Glutamatergic neuron (in vitro differentiated cells): ENCODE results near the gene GPHN. TPM values are rescaled to one million over a fixed set of nuclear protein-coding genes. Genes with fewer than 3 reads are reported as not detected.

ENCODE experiments used
- DNase-seq: peaks from one replicate; pipeline ENCODE4 v3.0.0; 2022
- H3K27ac Mint-ChIP-seq: one replicate; pipeline ENCODE4 v1.8.0; 2020; ENCODE audit warnings: mild to moderate bottlenecking, mixed read lengths, inconsistent platforms; ENCODE audit not compliant: unreplicated experiment
- H3K27me3 Mint-ChIP-seq: one replicate; pipeline ENCODE4 v1.8.0; 2020; ENCODE audit warnings: mild to moderate bottlenecking, moderate library complexity, mixed read lengths, inconsistent platforms; ENCODE audit not compliant: unreplicated experiment
- H3K36me3 Mint-ChIP-seq: one replicate; pipeline ENCODE4 v1.8.0; 2020; ENCODE audit warnings: mild to moderate bottlenecking, mixed read lengths, inconsistent platforms; ENCODE audit not compliant: unreplicated experiment
- H3K4me1 Mint-ChIP-seq: one replicate; pipeline ENCODE4 v1.8.0; 2020; ENCODE audit warnings: mild to moderate bottlenecking, low read depth, mixed read lengths, inconsistent platforms; ENCODE audit not compliant: unreplicated experiment
- H3K4me3 Mint-ChIP-seq: one replicate; pipeline ENCODE4 v1.8.0; 2020; ENCODE audit warnings: mild to moderate bottlenecking, mixed read lengths, inconsistent platforms; ENCODE audit not compliant: unreplicated experiment
- H3K9me3 Mint-ChIP-seq: one replicate; pipeline ENCODE4 v1.8.0; 2020; ENCODE audit warnings: mild to moderate bottlenecking, moderate library complexity, mixed read lengths, inconsistent platforms; ENCODE audit not compliant: unreplicated experiment
- CTCF ChIP-seq: fragments of 200-600 bp; sonication (generic); IDR thresholded peaks from one replicate; pipeline ENCODE4 v1.5.0; 2021; ENCODE audit not compliant: partially characterized antibody, unreplicated experiment
- total RNA-seq: library from RNA; stranded (reverse); fragmentation: NEBNext Ultra II Directional; extraction: Animal tissue kit (Norgen Biotek cat#: 25700); gene quantifications from one replicate; pipeline ENCODE4 v1.2.1, GENCODE V29; 2021; ENCODE audit not compliant: unreplicated experiment

Gene GPHN
- total RNA-seq, 1 donor from 2014 or later = 29.8 TPM

DNA sequence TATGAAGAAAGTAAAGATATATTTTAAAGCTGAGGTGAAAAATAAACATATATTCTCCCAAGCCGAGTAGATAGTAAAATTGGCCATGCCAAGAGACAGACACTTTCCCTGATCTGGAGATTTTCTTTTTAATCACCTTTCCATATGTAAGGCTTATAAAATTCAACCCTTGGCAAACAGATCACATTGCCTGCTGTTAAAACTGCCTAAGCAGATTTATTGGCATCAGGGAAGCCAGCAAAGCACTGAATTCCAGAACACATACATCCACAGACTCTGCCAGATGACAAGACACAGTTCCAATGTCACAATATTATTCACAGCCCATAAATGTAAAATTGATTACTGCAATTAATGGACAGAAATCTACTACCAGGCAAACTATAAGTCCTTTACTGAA, 603.1 kb downstream of the GPHN start:
- no peaks in the 10 kb centered on the region for H3K9me3 Mint-ChIP-seq
- H3K4me1 Mint-ChIP-seq = no peaks in the 10 kb centered on the region
- TF ChIP-seq CTCF = no peak
- H3K4me3 Mint-ChIP-seq = no peak overlapping the region
- no peak for DNase-seq
- no peaks in the 10 kb centered on the region for H3K27me3 Mint-ChIP-seq
- no peaks in the 10 kb centered on the region for H3K36me3 Mint-ChIP-seq
- H3K27ac Mint-ChIP-seq = no peak overlapping the region

DNA sequence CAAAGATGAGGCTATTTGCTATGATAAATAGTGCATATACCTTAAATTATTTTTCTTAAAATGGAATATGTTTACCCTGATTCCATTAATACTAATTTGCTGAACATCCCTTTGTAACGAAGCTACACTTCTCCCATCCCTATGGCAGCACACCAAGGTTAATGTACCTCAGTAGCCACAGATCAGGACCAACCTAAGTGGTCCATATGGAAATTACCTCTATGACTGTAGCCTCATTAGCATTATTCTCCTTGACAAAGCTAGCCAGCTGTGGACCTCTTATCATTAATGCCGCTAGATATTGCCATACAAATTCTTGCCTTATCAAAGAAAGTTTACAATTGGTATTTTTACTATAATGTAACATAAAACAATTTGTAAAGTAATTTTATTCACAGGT, 604.4 kb downstream of the GPHN start:
- H3K27ac Mint-ChIP-seq = no peak overlapping the region
- no peaks in the 10 kb centered on the region for H3K9me3 Mint-ChIP-seq
- H3K4me3 Mint-ChIP-seq = no peak overlapping the region
- no peaks in the 10 kb centered on the region for H3K36me3 Mint-ChIP-seq
- no peak for DNase-seq
- no peaks in the 10 kb centered on the region for H3K27me3 Mint-ChIP-seq
- no peak for TF ChIP-seq CTCF
- no peaks in the 10 kb centered on the region for H3K4me1 Mint-ChIP-seq

- no peak overlapping the region for H3K27ac Mint-ChIP-seq
- no peak for TF ChIP-seq CTCF
- DNase-seq = no peak
- no peaks in the 10 kb centered on the region for H3K27me3 Mint-ChIP-seq
- peaks cover 3% of the 10 kb centered on the region for H3K9me3 Mint-ChIP-seq
- H3K36me3 Mint-ChIP-seq = no peaks in the 10 kb centered on the region
- no peaks in the 10 kb centered on the region for H3K4me1 Mint-ChIP-seq
- no peak overlapping the region for H3K4me3 Mint-ChIP-seq
These were observed 619.2 kb downstream of the GPHN start for GRCh38 chr14:67127174-67127573.

- no peak for TF ChIP-seq CTCF
- no peak for DNase-seq
- Mint-ChIP-seq H3K36me3 (no peaks in the 10 kb centered on the region), H3K9me3 (peaks cover 1% of the 10 kb centered on the region), H3K27ac (no peak overlapping the region), H3K27me3 (no peaks in the 10 kb centered on the region), H3K4me3 (no peak overlapping the region), H3K4me1 (no peaks in the 10 kb centered on the region)
These were observed 621.8 kb downstream of the GPHN start for GRCh38 chr14:67129768-67130167.

DNA sequence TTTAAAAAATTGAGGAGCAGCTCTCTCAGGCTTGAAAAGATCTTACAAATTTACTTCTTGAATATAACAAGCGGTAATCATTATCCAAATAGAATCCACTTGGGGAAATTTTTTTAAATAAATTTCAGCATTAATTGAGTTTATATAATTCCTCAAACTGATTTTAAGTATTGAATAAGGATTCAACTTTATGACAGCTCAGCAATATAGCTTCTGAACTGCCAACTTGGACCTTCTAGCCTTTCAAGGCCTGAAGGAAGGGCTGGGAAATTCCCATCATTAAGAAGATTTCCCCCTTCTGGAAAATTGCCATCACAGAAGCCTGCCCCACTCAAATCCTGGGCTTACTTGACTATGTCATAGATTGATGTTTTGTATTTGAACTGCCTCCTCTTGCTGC, 623.7 kb downstream of the GPHN start:
- Mint-ChIP-seq H3K4me1 (no peaks in the 10 kb centered on the region), H3K4me3 (no peak overlapping the region), H3K27me3 (no peaks in the 10 kb centered on the region), H3K36me3 (no peaks in the 10 kb centered on the region), H3K9me3 (no peaks in the 10 kb centered on the region), H3K27ac (no peak overlapping the region)
- no peak for DNase-seq
- no peak for TF ChIP-seq CTCF
